ENCODE results near the gene MMP2.

Gene MMP2

DNA sequence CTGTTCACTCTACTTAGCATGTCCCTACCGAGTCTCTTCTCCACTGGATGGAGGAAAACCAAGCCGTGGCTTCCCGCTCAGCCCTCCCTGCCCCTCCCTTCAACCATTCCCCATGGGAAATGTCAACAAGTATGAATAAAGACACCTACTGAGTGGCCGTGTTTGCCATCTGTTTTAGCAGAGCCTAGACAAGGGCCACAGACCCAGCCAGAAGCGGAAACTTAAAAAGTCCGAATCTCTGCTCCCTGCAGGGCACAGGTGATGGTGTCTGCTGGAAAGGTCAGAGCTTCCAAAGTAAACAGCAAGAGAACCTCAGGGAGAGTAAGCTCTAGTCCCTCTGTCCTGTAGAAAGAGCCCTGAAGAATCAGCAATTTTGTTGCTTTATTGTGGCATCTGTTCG is 27.1 kb downstream of the MMP2 start:
- POLR2A ChIA-PET (ENCODE audit: low non-redundant PET), result no interaction called here
- TF ChIP-seq, protein P1, sequence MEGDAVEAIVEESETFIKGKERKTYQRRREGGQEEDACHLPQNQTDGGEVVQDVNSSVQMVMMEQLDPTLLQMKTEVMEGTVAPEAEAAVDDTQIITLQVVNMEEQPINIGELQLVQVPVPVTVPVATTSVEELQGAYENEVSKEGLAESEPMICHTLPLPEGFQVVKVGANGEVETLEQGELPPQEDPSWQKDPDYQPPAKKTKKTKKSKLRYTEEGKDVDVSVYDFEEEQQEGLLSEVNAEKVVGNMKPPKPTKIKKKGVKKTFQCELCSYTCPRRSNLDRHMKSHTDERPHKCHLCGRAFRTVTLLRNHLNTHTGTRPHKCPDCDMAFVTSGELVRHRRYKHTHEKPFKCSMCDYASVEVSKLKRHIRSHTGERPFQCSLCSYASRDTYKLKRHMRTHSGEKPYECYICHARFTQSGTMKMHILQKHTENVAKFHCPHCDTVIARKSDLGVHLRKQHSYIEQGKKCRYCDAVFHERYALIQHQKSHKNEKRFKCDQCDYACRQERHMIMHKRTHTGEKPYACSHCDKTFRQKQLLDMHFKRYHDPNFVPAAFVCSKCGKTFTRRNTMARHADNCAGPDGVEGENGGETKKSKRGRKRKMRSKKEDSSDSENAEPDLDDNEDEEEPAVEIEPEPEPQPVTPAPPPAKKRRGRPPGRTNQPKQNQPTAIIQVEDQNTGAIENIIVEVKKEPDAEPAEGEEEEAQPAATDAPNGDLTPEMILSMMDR (conservative IDR thresholded peaks at IDR 0.05; ENCODE audit: low read depth), result no peak
- H3K27ac ChIP-seq, result no peak overlapping the region

DNA sequence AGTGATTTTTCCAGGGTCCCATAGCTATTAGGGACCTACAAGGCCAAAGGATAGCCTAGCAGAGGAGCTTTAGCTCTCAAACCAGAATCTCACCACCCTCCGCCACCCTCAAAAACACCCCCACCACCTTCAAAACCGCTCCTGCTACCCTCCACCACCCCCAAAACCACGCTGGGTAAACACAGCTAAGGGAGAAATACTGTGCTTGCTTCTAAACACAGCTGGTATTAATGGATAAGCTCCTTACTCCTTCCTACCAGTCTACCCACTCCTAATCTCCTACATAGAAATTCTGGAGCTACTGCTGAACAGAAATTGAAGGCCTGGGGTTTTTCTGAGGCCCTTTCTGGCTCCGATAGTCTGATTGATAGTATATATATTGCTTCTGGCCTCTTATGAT is 27.7 kb downstream of the MMP2 start:
- no peak overlapping the region for H3K27ac ChIP-seq
- TF ChIP-seq, protein P1 (conservative IDR thresholded peaks at IDR 0.05; ENCODE audit: low read depth), result no peak
- CTCF ChIA-PET, result no interaction called here
- POLR2A ChIA-PET (ENCODE audit: low non-redundant PET), result no interaction called here
- DNase-seq (ENCODE audit: low spot score), result no peak

More for the DNA sequence above, 27.1 kb downstream of the MMP2 start:
- no peak for DNase-seq (ENCODE audit: low spot score)
- CTCF ChIA-PET, result no interaction called here

DNA sequence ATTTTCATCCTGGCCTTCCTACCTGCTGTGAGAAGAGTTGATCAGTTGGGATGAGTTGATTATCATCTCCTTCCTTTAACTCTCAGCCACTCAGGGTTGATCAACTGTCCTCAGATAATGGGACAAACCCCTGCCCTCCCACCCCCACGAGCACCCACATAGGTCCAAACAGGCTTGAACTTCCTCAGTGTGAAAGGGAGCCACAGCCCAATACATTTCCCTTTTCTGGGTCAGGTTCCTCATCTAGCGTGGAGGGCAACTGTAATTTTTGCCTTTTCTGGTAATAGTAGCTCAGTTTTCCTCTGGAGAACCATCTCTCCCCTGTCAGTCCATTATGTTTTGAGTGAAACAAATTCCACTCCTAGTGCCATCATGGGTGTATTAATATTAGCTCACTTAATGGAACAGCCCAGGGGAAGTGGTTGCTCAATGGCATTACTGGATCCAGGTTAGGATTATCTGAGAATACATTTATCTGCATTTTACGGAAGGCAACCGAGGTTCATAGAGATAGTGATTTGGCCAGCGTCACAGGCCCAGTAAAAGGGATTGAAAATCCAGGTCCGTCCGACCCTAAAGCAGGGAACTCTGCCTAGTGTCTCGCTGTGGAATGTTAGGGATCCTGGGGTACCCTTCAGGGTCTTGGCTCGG is 29.4 kb downstream of the MMP2 start:
- H3K27ac ChIP-seq, result peak overlapping the region; percentile 75
- no peak for DNase-seq (ENCODE audit: low spot score)
- ChIA-PET CTCF (interaction anchor here (0.6 kb wide), 1 partner anchor 34 kb away, joined by 3 read pairs; no protein-coding TSS in a partner anchor), POLR2A (ENCODE audit: low non-redundant PET) (no interaction called here)
- TF ChIP-seq, protein P1 (conservative IDR thresholded peaks at IDR 0.05; ENCODE audit: low read depth), result no peak

DNA sequence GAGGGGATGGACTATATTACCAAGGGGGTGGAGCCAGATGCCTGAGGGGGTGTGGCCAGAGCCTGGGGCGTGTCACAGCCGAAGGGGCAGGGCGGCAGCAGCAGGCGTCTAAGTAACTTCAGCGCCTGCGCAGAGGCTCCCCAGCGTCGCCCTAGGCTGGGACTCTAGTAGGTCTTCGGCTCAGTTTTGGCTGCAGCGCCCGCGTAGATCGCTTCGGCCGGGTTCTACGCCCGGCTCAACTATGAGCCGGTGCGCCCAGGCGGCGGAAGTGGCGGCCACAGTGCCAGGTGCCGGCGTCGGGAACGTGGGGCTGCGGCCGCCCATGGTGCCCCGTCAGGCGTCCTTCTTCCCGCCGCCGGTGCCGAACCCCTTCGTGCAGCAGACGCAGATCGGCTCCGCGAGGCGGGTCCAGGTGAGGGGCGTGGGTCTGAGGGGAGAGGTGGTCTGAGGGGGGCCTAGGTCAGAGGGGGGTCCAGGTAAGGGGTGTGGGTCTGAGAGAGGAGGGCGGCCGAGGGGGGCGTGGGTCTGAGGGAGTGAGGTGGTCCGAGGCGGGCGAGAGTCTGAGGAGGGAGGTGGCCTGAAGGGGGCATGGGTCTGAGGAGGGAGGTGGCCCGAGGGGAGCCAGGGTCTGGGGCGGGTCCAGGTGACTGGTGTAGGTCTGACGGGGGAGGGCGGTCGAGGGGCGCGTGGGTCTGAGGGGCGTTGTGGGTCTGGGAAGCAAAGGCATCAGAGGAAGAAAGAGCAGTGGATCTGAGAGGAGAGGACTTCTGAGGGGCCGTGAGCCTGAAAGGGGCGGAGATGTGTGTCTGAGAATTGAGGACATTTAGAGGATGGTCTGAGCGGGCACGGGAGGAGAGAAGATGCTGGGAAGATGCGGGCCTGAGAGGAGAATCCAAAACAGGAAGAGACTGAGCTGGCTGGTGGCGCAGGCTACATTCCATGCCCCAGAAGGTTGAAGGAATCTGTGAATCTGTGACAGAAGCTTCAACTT is 30.2 kb downstream of the MMP2 start, which contains the start of gene LPCAT2:
Gene LPCAT2, plus strand, starts transcription at position 132 of the 991 bp plus-strand sequence. Its CDS starts 110 bp downstream, at position 242.
- POLR2A ChIA-PET (ENCODE audit: low non-redundant PET), result no interaction called here
- CTCF ChIA-PET, result no interaction called here
- H3K27ac ChIP-seq, result peak within 1 kb of the TSS; percentile 75
- TF ChIP-seq, protein P1 (conservative IDR thresholded peaks at IDR 0.05; ENCODE audit: low read depth), result no peak
- DNase-seq (ENCODE audit: low spot score), result peak; percentile 92

DNA sequence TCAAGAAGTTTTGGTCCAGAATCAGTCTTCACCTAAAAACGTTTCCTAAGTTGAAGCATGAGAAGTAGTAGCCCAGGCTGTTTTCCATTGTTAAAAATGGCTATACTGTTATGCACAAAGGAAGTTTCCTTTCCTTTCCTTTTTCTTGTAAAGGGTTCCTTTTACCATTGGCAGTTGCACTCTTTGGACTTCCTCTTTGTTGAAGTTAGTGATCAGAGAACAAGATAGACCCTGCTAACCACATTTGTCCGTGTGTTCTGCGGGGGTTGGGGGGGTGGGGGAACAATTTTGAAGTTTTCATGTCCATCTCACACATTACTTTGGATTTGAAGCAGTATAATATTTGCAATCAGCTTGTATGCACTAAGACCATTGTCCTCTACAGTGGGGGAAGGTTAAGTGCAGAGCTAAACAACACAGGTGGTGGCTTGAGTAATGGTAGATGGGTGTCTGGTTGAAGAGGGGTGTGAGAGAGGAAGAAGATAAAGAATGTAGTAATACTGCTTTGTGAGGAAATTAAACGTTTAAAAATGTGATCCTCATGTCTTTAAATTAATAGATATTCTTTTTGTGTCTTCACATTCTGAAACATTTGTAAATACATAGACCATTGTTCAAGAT is 31.3 kb downstream of the MMP2 start:
- ChIA-PET POLR2A (ENCODE audit: low non-redundant PET) (no interaction called here), CTCF (no interaction called here)
- TF ChIP-seq, protein P1 (conservative IDR thresholded peaks at IDR 0.05; ENCODE audit: low read depth), result no peak
- DNase-seq (ENCODE audit: low spot score), result no peak
- no peak overlapping the region for H3K27ac ChIP-seq

DNA sequence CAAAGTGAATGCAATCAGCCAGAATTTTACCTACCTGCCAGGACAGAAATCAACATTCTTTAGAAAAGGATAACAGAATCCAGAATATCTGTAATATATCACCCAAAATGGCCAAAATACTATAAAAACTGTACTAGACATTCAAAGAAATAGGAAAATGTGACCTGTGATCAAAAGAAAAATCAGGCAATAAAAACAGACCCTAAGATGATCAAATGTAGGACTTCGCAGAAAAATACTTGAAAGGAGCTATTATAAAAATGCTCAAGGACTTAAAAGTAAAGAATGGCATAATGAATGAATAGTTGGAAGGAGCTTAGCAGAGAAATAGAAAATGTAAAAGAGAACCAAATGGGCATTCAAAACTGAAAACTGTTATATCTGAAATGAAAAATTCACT is 33.9 kb downstream of the MMP2 start:
- no peak for DNase-seq (ENCODE audit: low spot score)
- ChIA-PET CTCF (interaction anchor here (1.1 kb wide), 1 partner anchor 19 kb away, joined by 4 read pairs; no protein-coding TSS in a partner anchor), POLR2A (ENCODE audit: low non-redundant PET) (no interaction called here)
- TF ChIP-seq, protein P1 (conservative IDR thresholded peaks at IDR 0.05; ENCODE audit: low read depth), result no peak
- no peak overlapping the region for H3K27ac ChIP-seq
